BJ (cell line): Measurements from ENCODE around the gene DLGAP1. TPM values are rescaled to one million over a fixed set of nuclear protein-coding genes. Genes with fewer than 3 reads are reported as not detected.

Experiments
- CTCF ChIA-PET: fragments of 350-600 bp; formaldehyde crosslinking; extraction: SDS; loops from one replicate; lab custom pipeline; 2021; ENCODE audit warnings: antibody characterized with exemption, inconsistent platforms; lab: Yijun Ruan, JAX
- POLR2A ChIA-PET: fragments of 300-600 bp; sonication (Branson Sonifier 250); formaldehyde crosslinking; extraction: SDS; loops from one replicate; lab custom pipeline; 2021; ENCODE audit warnings: antibody characterized with exemption; lab: Charles Lee
- DNase-seq: peaks from one replicate; pipeline ENCODE4 v3.0.0-alpha.2; 2011; ENCODE audit warnings: low read depth
- H3K27me3 ChIP-seq: 2 replicates; pipeline ENCODE4 v1.6.0; 2011; ENCODE audit warnings: low read length; ENCODE audit not compliant: control insufficient read depth, insufficient read depth
- H3K36me3 ChIP-seq: 2 replicates; pipeline ENCODE4 v1.5.1; 2011; ENCODE audit warnings: low read length; ENCODE audit not compliant: control insufficient read depth, insufficient read depth
- H3K4me3 ChIP-seq: 2 replicates; pipeline ENCODE4 v1.5.1; 2011; ENCODE audit warnings: low read depth, mild to moderate bottlenecking, control low read depth, low read length
- CTCF ChIP-seq: IDR thresholded peaks from 2 replicates; pipeline ENCODE4 v1.5.1; 2011; ENCODE audit warnings: low read depth, mild to moderate bottlenecking, control low read depth, inconsistent platforms, low read length, moderate library complexity; ENCODE audit not compliant: insufficient read depth
- polyA plus RNA-seq: library from polyadenylated mRNA; depleted of rRNA; stranded (reverse); fragments of >200 nt; gene quantifications from 2 replicates; pipeline ENCODE4 v1.2.3, GENCODE V29; 2011

The DLGAP1 gene
- polyA plus RNA-seq, 1 experiment, result 0.02 TPM

DNA sequence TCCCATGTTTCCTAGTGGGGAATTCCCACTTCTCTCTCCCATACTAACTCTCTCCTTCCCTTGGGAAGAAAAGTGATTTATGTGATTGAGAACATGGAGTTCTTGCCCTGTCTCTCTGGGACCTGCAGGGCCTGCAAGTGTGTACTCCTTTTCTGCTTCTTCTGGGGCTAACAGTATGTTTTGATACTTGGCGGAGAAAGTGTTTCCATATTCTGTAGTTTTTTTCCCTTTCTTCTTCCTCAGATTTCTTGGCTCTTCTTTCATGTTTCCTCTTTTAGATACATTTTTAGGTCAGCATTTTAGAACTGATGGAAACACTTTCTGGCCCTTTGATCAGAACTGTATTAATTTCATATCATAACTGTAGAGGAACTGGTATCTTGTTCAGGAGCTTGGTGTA is 352.2 kb downstream of the DLGAP1 start:
- CTCF ChIA-PET, result no interaction called here

DNA sequence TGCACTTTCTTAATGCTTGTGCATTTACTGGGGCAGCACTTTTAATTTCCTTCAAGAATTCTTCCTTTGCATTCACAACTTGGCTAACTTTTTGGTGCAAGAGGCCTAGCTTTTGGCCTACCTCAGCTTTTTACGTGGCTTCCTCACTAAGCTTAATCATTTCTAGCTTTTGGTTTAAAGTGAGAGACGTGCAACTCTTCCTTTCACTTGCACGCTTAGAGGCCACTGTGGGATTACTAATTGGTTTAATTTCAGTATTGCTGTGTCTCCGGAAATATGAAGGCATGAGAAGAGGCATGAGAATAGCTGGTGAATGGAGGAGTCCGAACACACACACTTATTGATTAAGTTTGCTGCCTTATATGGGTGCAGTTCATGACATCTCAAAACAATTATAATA is 354.1 kb downstream of the DLGAP1 start:
- no peaks in the 10 kb centered on the region for H3K27me3 ChIP-seq
- DNase-seq, result no peak
- ChIA-PET POLR2A (no interaction called here), CTCF (interaction anchor here (1.4 kb wide), 1 partner anchor 8 kb away, joined by 4 read pairs; no protein-coding TSS in a partner anchor)
- no peak for TF ChIP-seq CTCF
- no peaks in the 10 kb centered on the region for H3K36me3 ChIP-seq
- no peak overlapping the region for H3K4me3 ChIP-seq

More for the DNA sequence above, 352.2 kb downstream of the DLGAP1 start:
- no peaks in the 10 kb centered on the region for H3K36me3 ChIP-seq
- POLR2A ChIA-PET, result no interaction called here
- no peak overlapping the region for H3K4me3 ChIP-seq
- H3K27me3 ChIP-seq, result no peaks in the 10 kb centered on the region
- DNase-seq, result no peak
- no peak for TF ChIP-seq CTCF

GRCh38 chr18:4096486-4096885 is 358.6 kb downstream of the DLGAP1 start:
- ChIA-PET CTCF (no interaction called here), POLR2A (no interaction called here)
- H3K4me3 ChIP-seq, result no peak overlapping the region
- H3K27me3 ChIP-seq, result no peaks in the 10 kb centered on the region
- DNase-seq, result no peak
- no peak for TF ChIP-seq CTCF
- no peaks in the 10 kb centered on the region for H3K36me3 ChIP-seq

DNA sequence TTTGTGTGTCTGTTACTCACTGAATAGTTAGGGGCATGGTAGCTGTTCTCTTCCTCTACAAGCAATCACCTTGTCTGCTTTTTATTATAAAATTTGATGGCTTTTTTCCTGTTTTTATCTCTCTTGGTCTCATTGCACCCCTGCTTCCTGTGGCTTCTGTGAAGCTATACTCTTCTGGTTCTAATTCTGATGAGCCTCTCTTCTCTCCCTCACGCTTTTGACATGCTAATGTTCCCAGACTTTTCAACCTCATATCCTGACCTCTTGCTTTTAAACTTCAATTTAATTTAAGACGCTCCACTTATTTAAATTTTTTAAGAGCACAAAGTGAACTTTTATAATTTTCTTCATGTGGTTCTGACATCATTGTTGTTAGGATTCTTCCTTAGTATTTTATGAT is 361.4 kb downstream of the DLGAP1 start:
- DNase-seq, result no peak
- TF ChIP-seq CTCF, result no peak
- H3K36me3 ChIP-seq, result no peaks in the 10 kb centered on the region
- POLR2A ChIA-PET, result no interaction called here
- CTCF ChIA-PET, result interaction anchor here (1.5 kb wide), 1 partner anchor 15 kb away, joined by 4 read pairs; no protein-coding TSS in a partner anchor
- H3K4me3 ChIP-seq, result no peak overlapping the region
- H3K27me3 ChIP-seq, result no peaks in the 10 kb centered on the region

DNA sequence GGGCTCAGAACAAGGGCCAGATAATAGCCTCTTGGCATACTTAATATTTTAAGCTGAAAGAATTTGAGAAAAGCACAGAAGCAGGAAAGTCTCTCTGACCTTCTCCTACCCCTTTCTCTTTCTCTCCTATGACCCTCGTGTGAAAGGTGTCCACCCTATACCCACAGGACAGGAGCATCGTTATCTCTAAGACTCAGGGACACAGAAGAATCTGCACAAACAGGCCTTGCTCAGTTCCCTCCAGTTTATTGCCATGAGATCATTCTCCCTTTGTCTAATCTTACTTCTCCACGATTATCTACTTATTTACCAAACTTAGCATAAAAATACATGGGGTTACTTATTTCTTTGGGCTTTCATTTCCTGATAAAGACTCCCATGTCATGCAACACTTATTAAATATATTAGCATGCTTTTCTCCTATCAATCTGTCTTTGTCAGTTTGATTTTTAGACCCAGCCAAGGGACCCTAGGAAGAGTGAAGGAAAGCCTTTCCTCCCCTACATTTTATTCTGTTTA is 370.7 kb downstream of the DLGAP1 start:
- no peak for DNase-seq
- ChIA-PET POLR2A (no interaction called here), CTCF (no interaction called here)
- Histone ChIP-seq H3K36me3 (no peaks in the 10 kb centered on the region), H3K27me3 (no peaks in the 10 kb centered on the region), H3K4me3 (no peak overlapping the region)
- TF ChIP-seq CTCF, result no peak
